Psoas muscle (tissue), 8 donors: ENCODE results near the gene SSPN. TPM values are rescaled to one million over a fixed set of nuclear protein-coding genes. Genes with fewer than 3 reads are reported as not detected.

Source experiments
- ATAC-seq, 4 donors: fragments of 200-7000 bp; cut with Tn5 transposase; one replicate each; pipeline ENCODE4 v1.9.1; 2020; ENCODE audit warnings: moderate library complexity in 3 of 4, mild to moderate bottlenecking in 2 of 4
- DNase-seq, 2 donors: peaks; one replicate each; pipeline ENCODE4 v3.0.0-alpha.2; 2020
- H3K27ac ChIP-seq: fragments of 200-600 bp; one replicate; pipeline ENCODE4 v1.8.0; 2022
- H3K27me3 ChIP-seq, 3 donors: fragments of 200-600 bp in 1 of 3; one replicate each; pipeline versions ENCODE4 v1.6.1 to v1.8.0; 2013 to 2022; ENCODE audit warnings: low read length in 2 of 3, mild to moderate bottlenecking in 2 of 3, moderate library complexity in 1 of 3; ENCODE audit not compliant: insufficient read depth in 3 of 3
- H3K36me3 ChIP-seq, 2 donors: fragments of 200-600 bp in 1 of 2; one replicate each; pipeline versions ENCODE4 v1.6.1 to v1.8.0; 2013 to 2022; ENCODE audit warnings: low read depth in 1 of 2, mild to moderate bottlenecking in 1 of 2, moderate library complexity in 1 of 2; ENCODE audit not compliant: insufficient read depth in 1 of 2
- H3K4me1 ChIP-seq: fragments of 200-600 bp; one replicate; pipeline ENCODE4 v1.8.0; 2022
- H3K4me3 ChIP-seq: fragments of 200-600 bp; one replicate; pipeline ENCODE4 v1.8.0; 2022; ENCODE audit warnings: mild to moderate bottlenecking
- H3K9me3 ChIP-seq: fragments of 200-600 bp; one replicate; pipeline ENCODE4 v1.8.0; 2022
- CTCF ChIP-seq: fragments of 200-600 bp; IDR thresholded peaks from one replicate; pipeline ENCODE4 v1.8.0; 2022; ENCODE audit warnings: antibody characterized with exemption
- WGBS, 3 donors: extraction: QIAGEN DNeasy Blood & Tissue Kit; methylation state at CpG; one replicate each; pipeline versions ENCODE4 v1.1.6 to v1.1.7; 2013; 5-methylcytosine and 5-hydroxymethylcytosine counted together
- intact Hi-C, 2 donors: fragments of 100-400 bp; cut with DNase I; formaldehyde crosslinking; loops; one replicate each; pipeline versions ENCODE4 v1.11.0 to v1.14.2; 2022
- polyA plus RNA-seq, 3 donors: library from polyadenylated mRNA; stranded (reverse); fragments of 200-250 nt; gene quantifications; one replicate each; pipeline ENCODE4 v1.2.3, GENCODE V29; 2013
- total RNA-seq, 4 donors: library from RNA; stranded (reverse); fragmentation: NEBNext Ultra II Directional in 2 of 4; extraction: Animal tissue kit (Norgen Biotek cat#: 25700) in 2 of 4; gene quantifications; one replicate each; pipeline versions ENCODE4 v1.2.1 to v1.2.4, GENCODE V29; 2021 to 2023
- donor health status: healthy with polysubstance abuse.
- donor health status: DM: no; HTN: no; CAD: no; lungs with moderate emphysema.
- donor health status: Bipolar disorder and iron deficiency.
- donor health status: healthy.
- donor health status: DM: yes; HTN: yes; CAD: no.
- donor health status: DM: no; HTN: no; CAD: no.
- donor health status: DM: no; HTN: no; CAD: no.
- donor health status: DM: yes; HTN: yes; CAD: no.

SSPN gene
- total and polyA plus RNA-seq, 7 donors, result 8.3 to 88.7 (median 45.4) TPM

- ATAC-seq (no peak), DNase-seq (no peak)
- Histone ChIP-seq H3K36me3 (no peaks in the 10 kb centered on the region), H3K4me1 (peaks cover 9% of the 10 kb centered on the region), H3K27me3 (no peaks in the 10 kb centered on the region), H3K27ac (no peak overlapping the region), H3K9me3 (no peaks in the 10 kb centered on the region), H3K4me3 (no peak overlapping the region)
- WGBS, 3 donors, result 68 to 81% (median 79%) methylated on average over 3 of the region's 3 CpGs
- TF ChIP-seq CTCF, result no peak
- intact Hi-C loops, result no loop called here
These were observed 37.2 kb upstream of the SSPN start for GRCh38 chr12:26158078-26158764.

GRCh38 chr12:26162174-26162573 is 33.2 kb upstream of the SSPN start:
- H3K4me1 ChIP-seq, result no peaks in the 10 kb centered on the region
- no peaks in the 10 kb centered on the region for H3K9me3 ChIP-seq
- no peak overlapping the region for H3K4me3 ChIP-seq
- TF ChIP-seq CTCF, result no peak
- 88 to 100% (median 94%) methylated on average over 1 of the region's 1 CpG for WGBS, 3 donors
- peak in 3 of 4 donors; percentile 46 to 63 (median 60) for ATAC-seq
- intact Hi-C loops, result no loop called here
- no peak overlapping the region for H3K27ac ChIP-seq
- no peaks in the 10 kb centered on the region for H3K36me3 ChIP-seq
- no peak for DNase-seq
- no peaks in the 10 kb centered on the region for H3K27me3 ChIP-seq

- Histone ChIP-seq H3K27me3 (no peaks in the 10 kb centered on the region), H3K36me3 (no peaks in the 10 kb centered on the region), H3K4me3 (no peak overlapping the region), H3K27ac (no peak overlapping the region), H3K4me1 (no peaks in the 10 kb centered on the region), H3K9me3 (no peaks in the 10 kb centered on the region)
- no peak for TF ChIP-seq CTCF
- ATAC-seq (no peak), DNase-seq (no peak)
- intact Hi-C loops, result no loop called here
- 76 to 81% (median 79%) methylated on average over 4 of the region's 4 CpGs for WGBS, 3 donors
These were observed 32.5 kb upstream of the SSPN start for GRCh38 chr12:26162905-26163304.

- H3K27ac ChIP-seq, result no peak overlapping the region
- H3K27me3 ChIP-seq, result no peaks in the 10 kb centered on the region
- H3K9me3 ChIP-seq, result no peaks in the 10 kb centered on the region
- intact Hi-C loops, result no loop called here
- H3K4me3 ChIP-seq, result no peak overlapping the region
- DNase-seq, result no peak
- no peaks in the 10 kb centered on the region for H3K36me3 ChIP-seq
- H3K4me1 ChIP-seq, result no peaks in the 10 kb centered on the region
- no peak for ATAC-seq
- TF ChIP-seq CTCF, result no peak
- 54 to 73% (median 62%) methylated on average over 3 of the region's 3 CpGs for WGBS, 3 donors
These were observed 31.3 kb upstream of the SSPN start for GRCh38 chr12:26164118-26164517.

GRCh38 chr12:26172013-26172412 is 23.4 kb upstream of the SSPN start:
- H3K27me3 ChIP-seq, result no peaks in the 10 kb centered on the region
- intact Hi-C loops, result no loop called here
- TF ChIP-seq CTCF, result no peak
- no peak overlapping the region for H3K27ac ChIP-seq
- H3K4me1 ChIP-seq, result no peaks in the 10 kb centered on the region
- H3K36me3 ChIP-seq, result no peaks in the 10 kb centered on the region
- no peak overlapping the region for H3K4me3 ChIP-seq
- no peak for ATAC-seq
- H3K9me3 ChIP-seq, result no peaks in the 10 kb centered on the region
- 92 to 96% (median 93%) methylated on average over 4 of the region's 4 CpGs for WGBS, 3 donors
- DNase-seq, result no peak
